Mucosa of descending colon (tissue), 3 donors: ENCODE results near the gene TRMT61B. TPM values are rescaled to one million over a fixed set of nuclear protein-coding genes. Genes with fewer than 3 reads are reported as not detected.

Experiments used
- ATAC-seq: fragments of 200-7000 bp; cut with Tn5 transposase; one replicate; pipeline ENCODE4 v1.9.1; 2020; ENCODE audit warnings: mild to moderate bottlenecking, moderate library complexity
- DNase-seq, 3 donors: peaks; one replicate each; pipeline ENCODE4 v3.0.0-alpha.2; 2020
- H3K36me3 ChIP-seq: fragments of 200-600 bp; one replicate; pipeline ENCODE4 v1.8.0; 2021; ENCODE audit warnings: low read depth, mild to moderate bottlenecking
- H3K4me1 ChIP-seq: fragments of 200-600 bp; one replicate; pipeline ENCODE4 v1.8.0; 2021; ENCODE audit warnings: low read depth, mild to moderate bottlenecking
- H3K4me3 ChIP-seq: fragments of 200-600 bp; one replicate; pipeline ENCODE4 v1.8.0; 2021; ENCODE audit warnings: mild to moderate bottlenecking
- H3K9me3 ChIP-seq: fragments of 200-600 bp; one replicate; pipeline ENCODE4 v1.8.0; 2021; ENCODE audit warnings: mild to moderate bottlenecking
- CTCF ChIP-seq: fragments of 200-600 bp; IDR thresholded peaks from one replicate; pipeline ENCODE4 v1.8.0; 2022; ENCODE audit warnings: antibody characterized with exemption, mild to moderate bottlenecking
- intact Hi-C, 2 donors: fragments of 100-400 bp; cut with DNase I in 1 of 2; cut with micrococcal nuclease in 1 of 2; formaldehyde crosslinking; loops; one replicate each; pipeline versions ENCODE4 v1.11.0 to v1.11.1; 2022; cut with DNase I, micrococcal nuclease
- total RNA-seq, 3 donors: library from RNA; stranded (reverse); fragmentation: NEBNext Ultra II Directional in 2 of 3; extraction: Animal tissue kit (Norgen Biotek cat#: 25700) in 2 of 3; gene quantifications; one replicate each; pipeline versions ENCODE4 v1.2.1 to v1.2.4, GENCODE V29; 2021 to 2023
- donor health status: DM: no; HTN: no; CAD: no; lungs with moderate emphysema.
- donor health status: DM: no; HTN: no; CAD: no.
- donor health status: DM: no; HTN: yes; CAD: no.

TRMT61B gene
- total RNA-seq, 3 donors from 2014 or later: 9.4 to 12.4 (median 9.6) TPM

- H3K9me3 ChIP-seq: no peaks in the 10 kb centered on the region
- intact Hi-C loops: no loop called here
- TF ChIP-seq CTCF: no peak
Observed at GRCh38 chr2:28893488-28893887, 23.4 kb upstream of the TRMT61B start.

DNA sequence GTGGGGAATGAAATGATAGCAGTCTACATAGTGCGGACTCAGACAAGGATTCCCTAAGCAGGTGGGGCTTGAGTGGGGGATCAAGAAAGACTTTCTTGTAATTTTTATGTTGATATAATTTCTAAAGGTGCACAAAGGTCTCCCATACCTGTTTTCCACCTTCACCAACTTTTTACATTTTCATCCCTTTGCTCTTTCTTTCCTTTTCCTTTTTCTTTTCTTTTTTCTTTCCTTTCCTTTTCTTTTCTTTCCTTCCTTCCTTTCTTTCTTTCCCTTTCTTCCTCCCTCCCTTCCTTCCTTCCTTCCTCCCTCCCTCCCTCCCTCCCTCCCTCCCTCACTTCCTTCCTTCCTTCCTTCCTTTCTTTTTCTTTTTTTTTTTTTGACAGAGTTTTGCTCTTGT lies 10.1 kb upstream of the TRMT61B start:
- H3K4me1 ChIP-seq: no peaks in the 10 kb centered on the region
- ATAC-seq (no peak), DNase-seq (no peak)
- H3K9me3 ChIP-seq: no peaks in the 10 kb centered on the region
- intact Hi-C loops: no loop called here
- no peak overlapping the region for H3K4me3 ChIP-seq
- no peak for TF ChIP-seq CTCF
- no peaks in the 10 kb centered on the region for H3K36me3 ChIP-seq

More at GRCh38 chr2:28893488-28893887, 23.4 kb upstream of the TRMT61B start:
- no peak overlapping the region for H3K4me3 ChIP-seq
- no peaks in the 10 kb centered on the region for H3K36me3 ChIP-seq
- DNase-seq (peak; percentile 10 to 58 (median 33)), ATAC-seq (no peak)
- peaks cover 14% of the 10 kb centered on the region for H3K4me1 ChIP-seq

GRCh38 chr2:28871620-28872019 lies 1.5 kb upstream of the TRMT61B start:
- H3K4me1 ChIP-seq: peaks cover 18% of the 10 kb centered on the region
- H3K4me3 ChIP-seq: no peak overlapping the region
- intact Hi-C loops: no loop called here

GRCh38 chr2:28869494-28870145 lies 489 bp downstream of the TRMT61B start:
- no peak for TF ChIP-seq CTCF
- Histone ChIP-seq H3K4me3 (peak overlapping the region; percentile 54), H3K9me3 (no peaks in the 10 kb centered on the region), H3K36me3 (no peaks in the 10 kb centered on the region), H3K4me1 (peaks cover 18% of the 10 kb centered on the region)
- ATAC-seq: peak; percentile 37
- peak in 1 of 3 donors; percentile 5 for DNase-seq
- intact Hi-C loops: no loop called here

More at GRCh38 chr2:28871620-28872019, 1.5 kb upstream of the TRMT61B start:
- DNase-seq (no peak), ATAC-seq (no peak)
- no peak for TF ChIP-seq CTCF
- H3K36me3 ChIP-seq: no peaks in the 10 kb centered on the region
- H3K9me3 ChIP-seq: no peaks in the 10 kb centered on the region

GRCh38 chr2:28868611-28869010 lies 1.5 kb downstream of the TRMT61B start:
- ATAC-seq (no peak), DNase-seq (no peak)
- Histone ChIP-seq H3K4me3 (no peak overlapping the region), H3K36me3 (no peaks in the 10 kb centered on the region), H3K4me1 (peaks cover 18% of the 10 kb centered on the region), H3K9me3 (no peaks in the 10 kb centered on the region)
- TF ChIP-seq CTCF: no peak
- intact Hi-C loops: no loop called here
